Activated T-helper 2 cell treated with anti-CD3 and anti-CD28 coated beads, Interferon-gamma antibody, Interleukin-2, Interleukin-4, amounts not matched to agents 10 μg/mL and 5 μg/mL and 100 μg/mL, durations not matched to agents 14 hours and 24 hours and 36 hours (primary cell): ENCODE results near the gene KIF19. TPM values are rescaled to one million over a fixed set of nuclear protein-coding genes. Genes with fewer than 3 reads are reported as not detected.
"Not testable (repeated sequence)": the region's sequence is repeated elsewhere in the genome, so short reads cannot be mapped to it uniquely, and the experiment has no call there.

Source experiments
- DNase-seq: peaks from one replicate; pipeline ENCODE4 v3.0.0; 2021; ENCODE audit warnings: low spot score
- H3K27ac Mint-ChIP-seq: one replicate; pipeline ENCODE4 v1.8.0; 2021; ENCODE audit warnings: mixed read lengths
- H3K27me3 Mint-ChIP-seq: one replicate; pipeline ENCODE4 v1.8.0; 2021; ENCODE audit warnings: low read depth, mixed read lengths
- H3K36me3 Mint-ChIP-seq: one replicate; pipeline ENCODE4 v1.8.0; 2021; ENCODE audit warnings: low read depth, mixed read lengths
- H3K4me1 Mint-ChIP-seq: one replicate; pipeline ENCODE4 v1.8.0; 2021; ENCODE audit warnings: low read depth, mixed read lengths
- H3K4me3 Mint-ChIP-seq: one replicate; pipeline ENCODE4 v1.8.0; 2021; ENCODE audit warnings: low read depth, mild to moderate bottlenecking, moderate library complexity, mixed read lengths
- H3K9me3 Mint-ChIP-seq: one replicate; pipeline ENCODE4 v1.8.0; 2021; ENCODE audit warnings: mixed read lengths
- intact Hi-C: fragments of 100-400 bp; cut with micrococcal nuclease; formaldehyde crosslinking; loops from one replicate; pipeline ENCODE4 v1.15.1; 2023
- total RNA-seq: library from RNA; stranded (reverse); gene quantifications from 2 replicates; pipeline ENCODE4 v1.2.3, GENCODE V29; 2022

The KIF19 gene, protein sequence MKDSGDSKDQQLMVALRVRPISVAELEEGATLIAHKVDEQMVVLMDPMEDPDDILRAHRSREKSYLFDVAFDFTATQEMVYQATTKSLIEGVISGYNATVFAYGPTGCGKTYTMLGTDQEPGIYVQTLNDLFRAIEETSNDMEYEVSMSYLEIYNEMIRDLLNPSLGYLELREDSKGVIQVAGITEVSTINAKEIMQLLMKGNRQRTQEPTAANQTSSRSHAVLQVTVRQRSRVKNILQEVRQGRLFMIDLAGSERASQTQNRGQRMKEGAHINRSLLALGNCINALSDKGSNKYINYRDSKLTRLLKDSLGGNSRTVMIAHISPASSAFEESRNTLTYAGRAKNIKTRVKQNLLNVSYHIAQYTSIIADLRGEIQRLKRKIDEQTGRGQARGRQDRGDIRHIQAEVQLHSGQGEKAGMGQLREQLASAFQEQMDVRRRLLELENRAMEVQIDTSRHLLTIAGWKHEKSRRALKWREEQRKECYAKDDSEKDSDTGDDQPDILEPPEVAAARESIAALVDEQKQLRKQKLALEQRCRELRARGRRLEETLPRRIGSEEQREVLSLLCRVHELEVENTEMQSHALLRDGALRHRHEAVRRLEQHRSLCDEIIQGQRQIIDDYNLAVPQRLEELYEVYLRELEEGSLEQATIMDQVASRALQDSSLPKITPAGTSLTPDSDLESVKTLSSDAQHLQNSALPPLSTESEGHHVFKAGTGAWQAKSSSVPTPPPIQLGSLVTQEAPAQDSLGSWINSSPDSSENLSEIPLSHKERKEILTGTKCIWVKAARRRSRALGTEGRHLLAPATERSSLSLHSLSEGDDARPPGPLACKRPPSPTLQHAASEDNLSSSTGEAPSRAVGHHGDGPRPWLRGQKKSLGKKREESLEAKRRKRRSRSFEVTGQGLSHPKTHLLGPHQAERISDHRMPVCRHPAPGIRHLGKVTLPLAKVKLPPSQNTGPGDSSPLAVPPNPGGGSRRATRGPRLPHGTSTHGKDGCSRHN
- total RNA-seq, result 0.14 TPM in 1 of 2 replicates, not detected in the other

DNA sequence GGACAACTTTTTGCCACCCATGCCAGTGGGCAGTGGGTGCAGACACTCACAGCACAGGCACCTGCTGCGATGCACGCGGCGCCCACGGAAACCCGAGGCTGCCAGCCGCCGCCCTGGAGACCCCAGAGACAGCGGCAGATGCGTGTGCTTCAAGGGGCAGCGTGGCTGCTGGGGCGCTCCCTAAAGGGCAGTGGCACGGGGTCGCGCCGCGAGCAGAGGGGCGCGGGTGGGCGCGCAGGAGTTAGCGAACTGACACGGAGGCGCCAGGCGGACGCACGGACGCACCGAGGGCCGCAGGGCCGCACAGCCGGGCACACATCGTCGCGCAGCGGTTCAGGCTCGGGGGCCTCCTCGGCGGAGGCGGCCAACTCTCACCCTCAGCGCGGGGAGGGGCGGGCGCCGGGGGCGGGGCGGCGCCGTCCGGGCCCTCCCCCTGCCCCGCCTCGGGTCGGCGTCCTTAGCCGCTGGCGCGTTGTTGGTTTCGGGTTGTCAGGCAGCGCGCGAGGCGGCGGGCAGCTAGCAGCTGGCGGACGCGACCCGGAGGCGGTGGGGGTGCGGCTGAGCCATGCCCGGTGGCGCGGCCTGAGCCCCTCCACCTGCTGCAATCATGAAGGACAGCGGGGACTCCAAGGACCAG, at the start of gene KIF19:
TSS of gene KIF19 (plus strand) at position 484 of the 637 bp plus-strand sequence. CDS start at position 608, 124 bp downstream.
- Mint-ChIP-seq H3K27me3 (peaks cover 30% of the 10 kb centered on the region), H3K4me1 (peaks cover 14% of the 10 kb centered on the region)
- intact Hi-C loops, result no loop called here

DNA sequence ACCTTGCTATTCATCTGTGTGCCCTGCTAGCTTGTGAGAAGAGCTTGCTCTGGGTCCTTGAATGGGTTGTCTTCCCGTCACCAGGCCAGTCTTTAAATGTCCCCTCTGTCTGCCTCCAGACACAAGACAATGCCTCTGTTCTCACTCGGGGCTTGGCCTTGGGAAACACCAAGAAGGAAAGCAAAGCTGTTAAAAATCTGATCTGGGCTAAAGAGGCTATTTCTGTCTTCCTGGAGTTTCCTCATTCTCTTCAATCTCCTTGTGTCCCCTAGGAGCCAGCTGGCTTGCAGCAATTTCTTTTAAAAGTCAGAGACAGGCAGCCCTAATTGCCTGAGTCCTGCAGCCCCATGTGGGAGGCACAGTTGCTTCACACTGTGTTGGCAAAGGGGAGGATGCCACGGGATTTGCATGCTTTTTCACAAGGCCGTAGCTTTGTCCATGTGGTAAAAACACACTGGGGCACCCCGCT, 49.5 kb upstream of the KIF19 start:
- intact Hi-C loops, result no loop called here
- H3K9me3 Mint-ChIP-seq, result no peaks in the 10 kb centered on the region
- H3K27ac Mint-ChIP-seq, result peak overlapping the region; percentile 44
- H3K4me1 Mint-ChIP-seq, result peaks cover 47% of the 10 kb centered on the region
- peaks cover 8% of the 10 kb centered on the region for H3K36me3 Mint-ChIP-seq
- H3K4me3 Mint-ChIP-seq, result no peak overlapping the region
- peaks cover 7% of the 10 kb centered on the region for H3K27me3 Mint-ChIP-seq
- DNase-seq, result no peak

More for the DNA sequence above, at the start of gene KIF19:
- Mint-ChIP-seq H3K4me3 (peak within 1 kb of the TSS; percentile 26), H3K27ac (no peak within 1 kb of the TSS), H3K9me3 (no peaks in the 10 kb centered on the region), H3K36me3 (no peaks in the 10 kb centered on the region)
- peak; percentile 51 for DNase-seq

DNA sequence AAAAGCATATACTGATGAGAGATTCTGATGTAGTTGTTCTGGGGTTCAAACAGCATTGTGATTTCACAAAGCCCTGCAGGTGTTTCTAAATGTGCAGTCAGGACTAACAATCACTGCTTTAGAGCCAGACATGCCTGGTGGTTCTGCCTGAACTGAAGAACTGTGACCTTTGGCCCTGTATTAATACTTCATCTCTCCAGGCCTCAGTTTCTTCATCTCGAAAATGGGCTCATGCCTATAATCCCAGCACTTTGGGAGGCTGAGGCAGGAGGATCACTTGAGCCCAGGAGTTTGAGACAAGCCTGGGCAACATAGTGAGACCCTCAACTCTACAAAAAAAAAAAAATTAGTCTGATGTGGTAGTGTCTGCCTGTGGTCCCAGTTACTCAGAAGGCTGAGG, 48.1 kb upstream of the KIF19 start:
- intact Hi-C loops, result no loop called here
- H3K9me3 Mint-ChIP-seq, result no peaks in the 10 kb centered on the region
- peaks cover 8% of the 10 kb centered on the region for H3K36me3 Mint-ChIP-seq
- H3K27me3 Mint-ChIP-seq, result peaks cover 4% of the 10 kb centered on the region
- peak overlapping the region; percentile 55 for H3K27ac Mint-ChIP-seq
- no peak for DNase-seq
- H3K4me3 Mint-ChIP-seq, result no peak overlapping the region
- H3K4me1 Mint-ChIP-seq, result peaks cover 55% of the 10 kb centered on the region

DNA sequence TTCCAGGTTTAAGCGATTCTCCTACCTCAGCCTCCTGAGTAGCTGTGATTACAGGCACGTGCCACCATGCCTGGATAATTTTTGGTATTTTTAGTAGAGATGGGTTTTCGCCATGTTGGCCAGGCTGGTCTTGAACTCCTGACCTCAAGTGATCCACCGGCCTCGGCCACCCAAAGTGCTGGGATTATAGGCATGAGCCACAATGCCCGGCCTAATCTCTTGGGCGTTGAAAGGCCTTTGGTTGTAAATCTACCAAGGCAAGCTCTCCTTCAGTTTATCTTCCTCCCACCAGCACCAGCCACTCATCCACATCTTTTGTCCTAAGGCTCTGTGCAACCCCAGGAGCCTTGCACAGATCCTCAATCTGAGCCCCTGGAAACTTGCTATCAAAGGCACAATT, 46.4 kb upstream of the KIF19 start:
- not testable (repeated sequence) for DNase-seq, H3K27me3 Mint-ChIP-seq, H3K9me3 Mint-ChIP-seq, H3K36me3 Mint-ChIP-seq
- Mint-ChIP-seq H3K4me1 (peaks cover 50% of the 10 kb centered on the region), H3K27ac (peak overlapping the region; percentile 90), H3K4me3 (peak overlapping the region; percentile 9)
- intact Hi-C loops, result loop anchor here (5.0 kb wide), 2 partner anchors 233 to 463 kb away; no protein-coding TSS in a partner anchor

DNA sequence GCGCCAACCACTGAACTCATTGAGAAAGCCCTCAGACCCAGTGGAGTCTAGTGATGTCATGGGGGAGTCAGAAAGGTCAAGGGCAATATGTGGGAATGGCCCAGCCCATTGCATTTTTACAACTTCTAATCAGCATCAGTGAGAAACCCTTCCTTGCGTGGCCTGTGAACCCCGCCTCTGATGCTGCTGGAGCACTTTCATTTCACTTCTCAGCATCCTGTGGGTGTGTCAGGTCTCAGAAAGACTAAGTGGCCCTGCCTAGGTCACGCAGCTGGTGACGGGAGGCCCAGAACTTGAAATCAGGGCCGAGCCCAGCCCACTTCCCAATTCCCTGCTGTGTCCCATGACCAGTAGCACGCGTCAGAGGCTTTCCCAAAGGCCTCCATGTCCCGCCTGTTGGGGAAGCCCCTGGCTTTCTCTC, 45.9 kb upstream of the KIF19 start:
- peak; percentile 69 for DNase-seq
- intact Hi-C loops, result loop anchor here (5.0 kb wide), 2 partner anchors 232 to 462 kb away; no protein-coding TSS in a partner anchor
- Mint-ChIP-seq H3K4me3 (peak overlapping the region; percentile 9), H3K27ac (peak overlapping the region; percentile 90), H3K36me3 (peaks cover 8% of the 10 kb centered on the region), H3K9me3 (no peaks in the 10 kb centered on the region), H3K4me1 (peaks cover 50% of the 10 kb centered on the region), H3K27me3 (no peaks in the 10 kb centered on the region)

DNA sequence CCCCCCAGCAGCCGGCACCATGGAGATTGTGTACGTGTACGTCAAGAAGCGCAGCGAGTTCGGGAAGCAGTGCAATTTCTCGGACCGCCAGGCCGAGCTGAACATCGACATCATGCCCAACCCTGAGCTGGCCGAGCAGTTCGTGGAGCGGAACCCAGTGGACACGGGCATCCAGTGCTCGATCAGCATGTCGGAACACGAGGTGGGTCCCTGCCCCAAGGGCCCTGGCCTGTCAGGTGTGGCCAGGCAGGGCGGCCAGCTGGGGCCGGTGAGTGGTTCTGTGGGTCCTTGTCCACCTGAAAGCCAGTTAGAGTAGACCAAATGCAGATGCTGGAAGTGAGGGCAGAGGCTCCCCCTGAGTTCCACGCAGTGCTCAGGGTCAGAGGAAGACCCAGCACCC, 44.2 kb upstream of the KIF19 start:
- Mint-ChIP-seq H3K27ac (peak overlapping the region; percentile 98), H3K27me3 (no peaks in the 10 kb centered on the region), H3K9me3 (no peaks in the 10 kb centered on the region), H3K4me1 (peaks cover 48% of the 10 kb centered on the region), H3K4me3 (no peak overlapping the region), H3K36me3 (peaks cover 8% of the 10 kb centered on the region)
- no peak for DNase-seq
- intact Hi-C loops, result loop anchor here (2.0 to 5.0 kb wide), 3 partner anchors 71 to 461 kb away; no protein-coding TSS in a partner anchor

DNA sequence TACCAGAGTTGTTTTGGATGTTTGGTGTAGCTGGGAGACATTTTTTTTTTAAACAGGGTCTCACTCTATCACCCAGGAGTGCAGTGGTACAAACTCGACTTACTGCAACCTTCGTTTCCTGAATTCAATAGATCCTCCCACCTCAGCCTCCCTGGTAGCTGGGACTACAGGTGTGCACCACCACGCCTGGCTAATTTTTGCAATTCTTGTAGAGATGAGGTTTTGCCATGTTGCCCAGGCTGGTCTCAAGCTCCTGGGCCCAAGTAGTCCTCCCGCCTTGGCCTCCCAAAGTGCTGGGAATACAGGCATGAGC, 43.8 kb upstream of the KIF19 start:
- H3K9me3 Mint-ChIP-seq, H3K4me3 Mint-ChIP-seq, H3K36me3 Mint-ChIP-seq, DNase-seq, H3K27me3 Mint-ChIP-seq: not testable (repeated sequence)
- Mint-ChIP-seq H3K4me1 (peaks cover 51% of the 10 kb centered on the region), H3K27ac (peak overlapping the region; percentile 98)
- intact Hi-C loops, result loop anchor here (2.0 to 5.0 kb wide), 3 partner anchors 71 to 460 kb away; no protein-coding TSS in a partner anchor

DNA sequence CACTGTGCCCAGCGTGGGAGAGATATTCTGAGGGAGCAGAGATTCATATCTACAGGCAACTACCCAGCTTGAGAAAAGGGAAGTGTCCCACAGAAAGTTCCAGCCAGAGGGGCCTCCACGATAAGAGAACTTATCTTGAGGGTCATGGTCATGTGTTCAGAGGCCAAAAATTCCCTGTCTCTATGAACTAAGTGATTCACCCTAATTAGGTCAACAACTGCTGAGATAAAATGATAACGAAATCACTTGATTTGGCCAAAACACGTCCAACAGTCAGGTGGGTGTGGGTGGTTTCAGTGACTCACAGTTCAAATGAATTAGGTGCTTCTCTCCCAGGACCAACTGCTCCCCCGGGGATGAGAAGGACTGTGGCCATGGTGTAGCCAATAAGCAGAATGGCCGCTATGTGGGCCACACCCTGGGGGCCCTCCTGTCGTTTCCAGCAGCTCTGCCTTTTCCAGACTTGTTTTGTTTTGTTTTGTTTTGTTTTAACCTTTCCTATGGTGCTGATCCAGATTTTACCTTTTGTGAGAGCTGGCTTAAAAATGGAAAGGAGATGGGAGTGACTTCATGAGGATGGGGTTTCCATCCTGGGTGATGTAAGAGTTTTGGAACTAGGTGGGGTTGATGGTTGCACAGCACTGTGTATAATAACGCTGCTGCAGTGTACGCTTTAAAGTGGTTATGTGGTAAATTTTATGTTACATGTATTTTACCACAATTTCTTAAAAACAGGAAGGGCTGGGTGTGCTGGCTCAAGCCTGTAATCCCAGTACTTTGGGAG, 43.2 kb upstream of the KIF19 start:
- H3K36me3 Mint-ChIP-seq, result peaks cover 8% of the 10 kb centered on the region
- peak; percentile 63 for DNase-seq
- H3K9me3 Mint-ChIP-seq, result no peaks in the 10 kb centered on the region

DNA sequence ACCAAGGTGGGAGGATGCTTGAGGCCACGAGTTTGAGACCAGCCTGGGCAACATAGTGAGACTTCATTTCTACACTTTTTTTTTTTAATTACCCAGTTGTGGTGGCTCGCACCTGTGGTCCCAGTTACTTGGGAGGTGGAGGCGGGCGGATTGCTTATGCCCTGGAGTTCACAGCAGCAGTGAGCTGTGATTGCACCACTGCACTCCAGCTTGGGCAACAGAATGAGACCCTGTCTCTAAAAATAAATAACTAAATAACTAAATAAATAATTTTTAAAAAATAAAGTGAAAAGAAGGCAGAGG, 42.7 kb upstream of the KIF19 start:
- Mint-ChIP-seq H3K27ac (peak overlapping the region; percentile 98), H3K9me3 (no peaks in the 10 kb centered on the region), H3K4me3 (no peak overlapping the region), H3K27me3 (no peaks in the 10 kb centered on the region), H3K4me1 (peaks cover 50% of the 10 kb centered on the region), H3K36me3 (peaks cover 4% of the 10 kb centered on the region)
- no peak for DNase-seq
- intact Hi-C loops, result loop anchor here (1.0 to 5.0 kb wide), 4 partner anchors 15 to 459 kb away; no protein-coding TSS in a partner anchor

More for the DNA sequence above, 43.2 kb upstream of the KIF19 start:
- Mint-ChIP-seq H3K27me3 (no peaks in the 10 kb centered on the region), H3K27ac (peak overlapping the region; percentile 98), H3K4me1 (peaks cover 50% of the 10 kb centered on the region), H3K4me3 (peak overlapping the region; percentile 49)
- intact Hi-C loops, result loop anchor here (1.0 to 5.0 kb wide), 4 partner anchors 16 to 460 kb away; no protein-coding TSS in a partner anchor

DNA sequence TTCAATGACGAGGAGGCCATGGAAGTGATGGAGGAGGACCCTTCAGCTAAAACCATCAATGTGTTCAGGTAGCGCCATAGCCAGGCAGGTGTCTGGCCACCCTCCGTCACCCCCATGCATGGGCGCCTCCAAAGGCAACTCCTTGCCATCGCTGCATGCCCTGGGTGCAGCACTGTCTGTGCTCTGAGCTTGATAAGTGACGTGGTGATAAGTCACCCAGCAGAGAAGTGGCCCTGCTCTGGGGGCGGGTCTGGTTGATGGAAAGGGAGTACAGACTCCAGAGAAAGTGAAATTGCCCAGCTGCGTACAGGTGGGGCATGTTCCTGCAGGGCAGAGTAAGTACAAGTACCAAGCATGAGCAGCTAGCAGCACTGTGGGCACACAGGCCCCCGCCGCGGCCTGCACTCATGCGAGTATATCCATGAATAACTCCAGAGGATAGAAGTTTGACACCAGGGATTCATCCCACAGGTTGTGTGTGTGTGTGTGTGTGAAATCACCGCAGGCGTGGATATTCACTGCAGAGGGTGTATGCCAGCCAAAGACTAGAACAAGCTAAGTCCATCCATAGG, 38.9 kb upstream of the KIF19 start:
- Mint-ChIP-seq H3K9me3 (no peaks in the 10 kb centered on the region), H3K27ac (no peak overlapping the region), H3K27me3 (no peaks in the 10 kb centered on the region), H3K4me3 (no peak overlapping the region), H3K4me1 (peaks cover 47% of the 10 kb centered on the region), H3K36me3 (no peaks in the 10 kb centered on the region)
- intact Hi-C loops, result no loop called here
- DNase-seq, result no peak

DNA sequence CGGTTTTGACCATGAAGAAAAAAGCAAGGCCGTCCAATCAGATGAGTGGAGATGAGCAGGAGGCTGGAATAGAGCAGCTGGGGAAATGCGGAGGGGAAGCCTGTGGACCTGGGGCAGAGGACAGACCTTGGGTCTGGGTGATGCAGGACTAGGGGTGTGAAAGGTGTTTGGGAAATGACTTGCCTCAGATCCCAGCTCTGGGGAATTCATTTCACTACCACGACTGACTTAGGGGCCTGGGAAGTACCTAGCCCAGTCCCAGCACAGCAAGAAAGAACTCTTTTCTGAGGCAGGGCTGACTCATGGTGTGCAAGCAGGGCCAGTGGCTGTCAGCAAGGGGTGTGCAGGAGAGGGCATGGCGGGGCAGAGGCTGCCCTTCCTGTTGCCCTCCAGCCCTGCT, 37.2 kb upstream of the KIF19 start:
- H3K27ac Mint-ChIP-seq, result peak overlapping the region; percentile 64
- H3K4me3 Mint-ChIP-seq, result no peak overlapping the region
- intact Hi-C loops, result no loop called here
- DNase-seq, result no peak
- no peaks in the 10 kb centered on the region for H3K36me3 Mint-ChIP-seq
- H3K9me3 Mint-ChIP-seq, result no peaks in the 10 kb centered on the region
- peaks cover 38% of the 10 kb centered on the region for H3K4me1 Mint-ChIP-seq
- no peaks in the 10 kb centered on the region for H3K27me3 Mint-ChIP-seq
